ENCODE data around the gene TMEM218. TPM values are rescaled to one million over a fixed set of nuclear protein-coding genes. Genes with fewer than 3 reads are reported as not detected.

Gene TMEM218
- total and polyA plus RNA-seq, 10 of the 15 experiments (the other 5 are each of a cell fraction or from before 2014, with no cell fraction given): 11.2 to 50.3 (median 28.8) TPM

GRCh38 chr11:125072218-125072960 lies 39.0 kb downstream of the TMEM218 start (continued):
- TF ChIP-seq GABPA (IDR thresholded peaks at IDR 0.05; ENCODE audit: low read depth): no peak
- no peak for TF ChIP-seq KDM1A (IDR thresholded peaks at IDR 0.05; ENCODE audit: borderline replicate concordance)
- peak; percentile 67 for TF ChIP-seq ZNF217 (IDR thresholded peaks at IDR 0.05)
- peak; percentile 12; the same call in 1 of the 2 replicates for TF ChIP-seq PRDM15 (CRISPR knock-in tag; IDR thresholded peaks at IDR 0.05)
- TF ChIP-seq NR2F1 (conservative IDR thresholded peaks at IDR 0.05): peak; percentile 94
- peak; percentile 90 for TF ChIP-seq PAX5 (IDR thresholded peaks at IDR 0.05; ENCODE audit: borderline replicate concordance, low read depth, low read length)
- TF ChIP-seq ZBTB33 (IDR thresholded peaks at IDR 0.05): no peak
- no peak for TF ChIP-seq ZNF622 (IDR thresholded peaks at IDR 0.05)
- no peak for TF ChIP-seq FOXK2 (IDR thresholded peaks at IDR 0.05)
- no peak for TF ChIP-seq HDAC6 (IDR thresholded peaks at IDR 0.05; ENCODE audit: unreplicated experiment)
- no peak for TF ChIP-seq ASH2L (IDR thresholded peaks at IDR 0.05; ENCODE audit: borderline replicate concordance, low read depth)
- TF ChIP-seq MEF2A (IDR thresholded peaks at IDR 0.05; ENCODE audit: insufficient read depth, low read depth, low read length): peak; percentile 84
- no peak for TF ChIP-seq RELA (IDR thresholded peaks at IDR 0.05; ENCODE audit: borderline replicate concordance, partially characterized antibody)
- TF ChIP-seq ETV6 (conservative IDR thresholded peaks at IDR 0.05 in 1 of 2, IDR thresholded peaks at IDR 0.05 in 1 of 2; ENCODE audit: borderline replicate concordance in 1 of 2, low read depth in 1 of 2): peak in 1 of 2 experiments; percentile 76; a peak in 2 of 4 replicates
- no peak for TF ChIP-seq ZBTB4 (CRISPR knock-in tag; IDR thresholded peaks at IDR 0.05)
- no peak for TF ChIP-seq ZZZ3 (IDR thresholded peaks at IDR 0.05; ENCODE audit: control insufficient read depth, insufficient read length, low read depth)
- TF ChIP-seq EED (IDR thresholded peaks at IDR 0.05; ENCODE audit: low read depth): peak; percentile 93
- TF ChIP-seq SREBF1 (IDR thresholded peaks at IDR 0.05; ENCODE audit: low read length): no peak
- TF ChIP-seq KAT2A (conservative IDR thresholded peaks at IDR 0.05; ENCODE audit: control insufficient read depth, low read depth, low read length): no peak
- peak; percentile 97 for TF ChIP-seq IKZF2 (IDR thresholded peaks at IDR 0.05)
